Ureter (tissue), 1 donor: ENCODE results near the gene SHROOM4. TPM values are rescaled to one million over a fixed set of nuclear protein-coding genes. Genes with fewer than 3 reads are reported as not detected.

Source experiments
- DNase-seq: peaks from one replicate; pipeline ENCODE4 v3.0.0-alpha.2; 2020; ENCODE audit warnings: low spot score
- total RNA-seq: library from RNA; stranded (reverse); gene quantifications from one replicate; pipeline ENCODE4 v1.2.4, GENCODE V29; 2023
- donor health status: DM: yes; HTN: yes; CAD: no.

Gene SHROOM4
- total RNA-seq, 1 donor from 2014 or later = 19.3 TPM

- no peak for DNase-seq
Measured at GRCh38 chrX:50778272-50778671, 35.7 kb downstream of the SHROOM4 start.

GRCh38 chrX:50776248-50776647 lies 37.7 kb downstream of the SHROOM4 start:
- no peak for DNase-seq

- DNase-seq = no peak
Measured at GRCh38 chrX:50771382-50771781, 42.6 kb downstream of the SHROOM4 start.

GRCh38 chrX:50770702-50771101 lies 43.3 kb downstream of the SHROOM4 start:
- no peak for DNase-seq

GRCh38 chrX:50769389-50770063 lies 44.5 kb downstream of the SHROOM4 start:
- no peak for DNase-seq

GRCh38 chrX:50768801-50769200 lies 45.2 kb downstream of the SHROOM4 start:
- no peak for DNase-seq

GRCh38 chrX:50765986-50766385 lies 48.0 kb downstream of the SHROOM4 start:
- DNase-seq = no peak

GRCh38 chrX:50762578-50762977 lies 51.4 kb downstream of the SHROOM4 start:
- no peak for DNase-seq

GRCh38 chrX:50756276-50756675 lies 57.7 kb downstream of the SHROOM4 start:
- DNase-seq = no peak

GRCh38 chrX:50751091-50751490 lies 62.9 kb downstream of the SHROOM4 start:
- DNase-seq = no peak

- DNase-seq = no peak
Measured at GRCh38 chrX:50747471-50747900, 66.5 kb downstream of the SHROOM4 start.

- DNase-seq = no peak
Measured at GRCh38 chrX:50736656-50737055, 77.3 kb downstream of the SHROOM4 start.

- no peak for DNase-seq
Measured at GRCh38 chrX:50726296-50726695, 87.7 kb downstream of the SHROOM4 start.

GRCh38 chrX:50725310-50725709 lies 88.7 kb downstream of the SHROOM4 start:
- no peak for DNase-seq

GRCh38 chrX:50723006-50723405 lies 91.0 kb downstream of the SHROOM4 start:
- DNase-seq = no peak

- DNase-seq = no peak
Measured at GRCh38 chrX:50721764-50722521, 92.1 kb downstream of the SHROOM4 start.

- no peak for DNase-seq
Measured at GRCh38 chrX:50719614-50720013, 94.4 kb downstream of the SHROOM4 start.

GRCh38 chrX:50718776-50719175 lies 95.2 kb downstream of the SHROOM4 start:
- DNase-seq = no peak

GRCh38 chrX:50716706-50717105 lies 97.3 kb downstream of the SHROOM4 start:
- no peak for DNase-seq

GRCh38 chrX:50712777-50713176 lies 101.2 kb downstream of the SHROOM4 start:
- no peak for DNase-seq

- no peak for DNase-seq
Measured at GRCh38 chrX:50711907-50712306, 102.1 kb downstream of the SHROOM4 start.

- DNase-seq = no peak
Measured at GRCh38 chrX:50707955-50708699, 105.9 kb downstream of the SHROOM4 start.

GRCh38 chrX:50707405-50707804 lies 106.6 kb downstream of the SHROOM4 start:
- no peak for DNase-seq
